HG02840 (cell line): ENCODE measurements around the gene SNRPD3.
"Not testable (repeated sequence)": the region's sequence is repeated elsewhere in the genome, so short reads cannot be mapped to it uniquely, and the experiment has no call there.

Experiments used
- ATAC-seq: cut with Tn5 transposase; IDR thresholded peaks from one replicate; pipeline ENCODE4 v1.9.1; 2021; ENCODE audit warnings: mild to moderate bottlenecking, moderate library complexity, moderate number of reproducible peaks; ENCODE audit not compliant: unreplicated experiment, low FRiP score

SNRPD3 gene

GRCh38 chr22:24530968-24531367, 24.8 kb upstream of the SNRPD3 start:
- not testable (repeated sequence) for ATAC-seq

GRCh38 chr22:24532075-24532474, 23.7 kb upstream of the SNRPD3 start:
- no peak for ATAC-seq

- no peak for ATAC-seq
Observed at GRCh38 chr22:24535348-24535747, 20.5 kb upstream of the SNRPD3 start.

- no peak for ATAC-seq
Observed at GRCh38 chr22:24536089-24536488, 19.7 kb upstream of the SNRPD3 start.

GRCh38 chr22:24540470-24540869, 15.3 kb upstream of the SNRPD3 start:
- ATAC-seq = no peak

GRCh38 chr22:24541681-24542515, 13.9 kb upstream of the SNRPD3 start:
- ATAC-seq = no peak

- no peak for ATAC-seq
Observed at GRCh38 chr22:24542641-24543040, 13.2 kb upstream of the SNRPD3 start.

- ATAC-seq = no peak
Observed at GRCh38 chr22:24543185-24543601, 12.6 kb upstream of the SNRPD3 start.

GRCh38 chr22:24543679-24544243, 12.0 kb upstream of the SNRPD3 start:
- ATAC-seq = no peak

- ATAC-seq = no peak
Observed at GRCh38 chr22:24548812-24549211, 7.0 kb upstream of the SNRPD3 start.

GRCh38 chr22:24550028-24550901, 5.5 kb upstream of the SNRPD3 start:
- no peak for ATAC-seq

- ATAC-seq = no peak
Observed at GRCh38 chr22:24550902-24551435, 4.8 kb upstream of the SNRPD3 start.

- ATAC-seq = not testable (repeated sequence)
Observed at GRCh38 chr22:24552503-24553286, 3.1 kb upstream of the SNRPD3 start.

- ATAC-seq = no peak
Observed at GRCh38 chr22:24553597-24554312, 2.0 kb upstream of the SNRPD3 start.

- ATAC-seq = no peak
Observed at GRCh38 chr22:24554313-24555164, 1.3 kb upstream of the SNRPD3 start, which contains the start of gene GUCD1. Gene GUCD1 (minus strand): TSS chr22:24555138. CDS start chr22:24554991, 147 bp downstream.

GRCh38 chr22:24559471-24559870, 3.7 kb downstream of the SNRPD3 start:
- ATAC-seq = no peak

GRCh38 chr22:24563246-24563645, 7.4 kb downstream of the SNRPD3 start:
- no peak for ATAC-seq

GRCh38 chr22:24564376-24565058, 8.7 kb downstream of the SNRPD3 start:
- no peak for ATAC-seq
